GM12892 (cell line): ENCODE results near the gene MSANTD1.

Experiments used
- POLR2A ChIP-seq: IDR thresholded peaks from 2 replicates; pipeline ENCODE4 v1.6.1; 2011; ENCODE audit warnings: low read depth, low read length, control low read depth
- POLR2AphosphoS5 ChIP-seq: IDR thresholded peaks from 2 replicates; pipeline ENCODE4 v1.6.1; 2011; ENCODE audit warnings: low read depth, low read length, control low read depth

DNA sequence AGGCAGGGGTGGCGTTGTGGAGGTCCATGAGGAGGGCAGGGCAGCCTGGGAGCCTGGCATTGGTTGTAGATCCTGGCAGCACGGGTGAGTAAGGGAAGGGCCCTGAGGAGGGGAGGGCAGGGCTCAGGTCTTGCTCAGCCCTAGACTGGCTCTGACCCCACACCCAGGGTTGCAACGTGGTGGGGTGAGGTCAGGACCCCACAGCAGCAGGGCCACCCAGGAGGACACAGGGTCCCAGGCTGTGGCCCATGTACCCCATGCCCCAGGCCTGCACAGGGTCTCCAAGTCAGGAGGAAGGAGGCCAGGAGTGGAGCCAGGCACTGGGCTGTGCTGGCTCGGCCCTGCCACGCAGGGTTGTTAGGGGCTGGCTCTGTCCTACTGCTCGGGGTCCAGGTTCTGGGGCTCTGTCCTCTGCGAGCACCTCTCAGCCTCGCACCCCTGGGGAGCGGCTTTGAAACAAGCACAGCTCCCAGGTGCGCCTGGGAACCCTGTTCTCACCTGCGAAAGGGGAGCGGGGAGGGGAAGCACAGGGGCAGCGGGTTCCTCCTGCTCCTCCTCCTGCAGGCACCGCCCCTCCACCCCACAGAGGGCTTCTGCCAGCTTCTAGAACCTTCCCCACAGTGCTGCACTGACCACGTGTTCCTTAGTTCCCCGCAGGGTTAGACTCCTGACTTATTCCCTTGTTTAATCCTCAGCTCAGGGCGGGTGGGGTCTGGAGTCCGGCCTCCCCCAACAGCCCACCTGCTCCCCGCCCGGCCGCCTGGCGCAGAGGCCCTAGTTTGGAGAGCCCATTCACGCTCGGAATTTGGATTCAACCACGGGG, 20.4 kb downstream of the MSANTD1 start:
- no peak for TF ChIP-seq POLR2A
- TF ChIP-seq POLR2AphosphoS5, result no peak
